SKM-1 (cell line): Measurements from ENCODE around the gene UBE2J2.

Experiments
- DNase-seq: peaks from one replicate; lab custom pipeline; 2025; ENCODE audit not compliant: unreplicated experiment; lab: John Stamatoyannopoulos, UW

Gene UBE2J2

GRCh38 chr1:1296070-1297061 is 22.7 kb upstream of the UBE2J2 start:
- no peak for DNase-seq

DNA sequence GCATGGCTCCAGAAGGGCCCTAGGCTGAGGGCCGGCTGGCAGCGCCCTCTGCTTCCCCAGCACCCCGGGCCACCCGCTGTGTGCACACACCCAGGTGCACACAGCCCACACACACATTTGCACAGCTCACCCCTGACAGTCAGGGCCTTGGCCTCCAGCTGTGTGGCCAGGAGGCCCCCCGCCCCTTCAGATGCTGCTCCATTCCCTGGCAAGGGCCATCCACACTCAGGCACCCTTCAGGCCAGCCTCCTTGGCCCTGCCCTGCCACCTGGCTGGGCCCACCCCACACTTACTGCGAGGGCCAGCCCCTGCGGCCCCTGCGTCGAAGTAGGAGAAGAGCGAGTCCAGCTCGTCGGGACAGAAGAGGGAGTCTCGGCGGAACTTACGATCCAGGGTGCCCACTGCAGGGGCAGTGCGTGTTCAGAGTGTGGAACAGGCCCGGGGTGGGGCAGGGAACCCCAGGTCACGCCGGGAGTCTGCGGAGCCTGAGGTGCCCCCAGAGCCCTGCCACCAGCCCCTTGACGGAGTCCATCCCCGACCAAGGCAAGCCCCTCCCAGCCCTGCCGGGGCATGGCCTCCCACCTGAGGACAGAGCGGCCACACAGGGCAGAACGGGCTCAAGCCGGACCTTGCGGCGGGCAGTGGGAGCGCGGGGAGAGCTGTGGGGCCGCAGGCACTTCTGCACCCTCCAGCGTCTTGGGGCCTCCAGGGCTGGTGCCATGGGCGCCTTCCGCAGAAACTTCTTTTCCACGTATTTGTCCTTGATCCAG is 21.7 kb upstream of the UBE2J2 start:
- no peak for DNase-seq

- DNase-seq = no peak
These were observed 20.7 kb upstream of the UBE2J2 start for GRCh38 chr1:1294250-1294890.

GRCh38 chr1:1293263-1294249 is 19.9 kb upstream of the UBE2J2 start:
- DNase-seq = no peak

DNA sequence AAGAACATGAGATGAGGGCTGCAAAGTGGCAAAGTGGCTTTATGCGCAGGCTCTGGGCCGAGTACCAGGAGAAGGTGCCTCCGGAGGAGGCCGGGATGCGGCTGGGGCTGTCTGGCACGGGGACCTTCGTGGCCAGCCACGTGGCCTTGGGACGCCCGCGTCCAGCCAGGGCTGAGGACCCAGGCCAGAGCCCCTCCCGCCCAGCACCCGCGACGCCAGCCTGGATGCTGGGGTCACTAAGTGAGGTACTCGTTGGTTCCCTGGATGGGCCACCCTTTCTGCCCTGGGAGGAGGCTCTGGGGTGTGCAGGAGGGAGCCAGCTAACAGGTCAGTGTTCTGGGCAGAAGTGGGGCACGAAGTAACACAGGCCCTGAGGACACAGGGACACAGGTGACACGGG is 19.2 kb upstream of the UBE2J2 start:
- no peak for DNase-seq

- no peak for DNase-seq
These were observed 18.8 kb upstream of the UBE2J2 start for GRCh38 chr1:1292442-1292779.

- peak; percentile 23 for DNase-seq
These were observed 18.1 kb upstream of the UBE2J2 start for GRCh38 chr1:1291548-1292441.

- no peak for DNase-seq
These were observed 17.4 kb upstream of the UBE2J2 start for GRCh38 chr1:1291023-1291528.

DNA sequence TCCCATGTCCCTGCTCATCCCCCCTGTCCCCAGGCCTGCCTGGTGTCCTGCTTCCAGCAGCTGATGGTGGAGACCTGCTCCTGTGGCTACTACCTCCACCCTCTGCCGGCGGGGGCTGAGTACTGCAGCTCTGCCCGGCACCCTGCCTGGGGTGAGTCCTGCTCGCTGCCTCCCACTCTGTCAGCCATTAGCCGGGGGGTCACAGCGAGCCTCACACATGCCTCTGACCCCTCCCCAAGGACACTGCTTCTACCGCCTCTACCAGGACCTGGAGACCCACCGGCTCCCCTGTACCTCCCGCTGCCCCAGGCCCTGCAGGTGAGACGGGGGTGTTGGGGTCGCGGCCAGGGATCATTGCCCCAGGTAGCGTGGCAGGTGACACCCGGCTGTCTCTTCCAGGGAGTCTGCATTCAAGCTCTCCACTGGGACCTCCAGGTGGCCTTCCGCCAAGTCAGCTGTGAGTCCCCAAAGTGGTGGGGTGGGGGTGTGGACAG is 16.6 kb upstream of the UBE2J2 start:
- no peak for DNase-seq

- no peak for DNase-seq
These were observed 13.8 kb upstream of the UBE2J2 start for GRCh38 chr1:1287288-1288110.

GRCh38 chr1:1286313-1287261 is 12.9 kb upstream of the UBE2J2 start:
- DNase-seq = no peak

DNA sequence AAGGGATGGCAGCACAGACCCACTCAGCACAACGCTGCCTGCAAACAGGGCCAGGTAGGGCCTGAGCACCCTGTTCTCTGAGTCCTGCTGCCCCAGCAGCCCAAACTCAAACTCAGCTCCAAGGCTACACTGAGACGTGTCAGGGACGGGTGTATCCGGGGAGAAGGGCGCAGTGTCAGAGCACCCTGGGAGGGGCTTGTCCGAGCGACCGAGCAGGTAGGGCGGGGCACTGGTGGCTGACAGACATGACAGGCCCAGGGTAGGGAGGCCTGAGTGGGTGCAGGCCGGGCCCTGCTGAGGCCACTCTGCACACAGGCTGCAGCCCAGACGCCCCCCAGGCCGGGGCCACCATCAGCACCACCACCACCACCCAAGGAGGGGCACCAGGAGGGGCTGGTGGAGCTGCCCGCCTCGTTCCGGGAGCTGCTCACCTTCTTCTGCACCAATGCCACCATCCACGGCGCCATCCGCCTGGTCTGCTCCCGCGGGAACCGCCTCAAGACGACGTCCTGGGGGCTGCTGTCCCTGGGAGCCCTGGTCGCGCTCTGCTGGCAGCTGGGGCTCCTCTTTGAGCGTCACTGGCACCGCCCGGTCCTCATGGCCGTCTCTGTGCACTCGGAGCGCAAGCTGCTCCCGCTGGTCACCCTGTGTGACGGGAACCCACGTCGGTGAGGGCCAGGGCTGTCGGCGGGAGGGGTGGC is 12.1 kb upstream of the UBE2J2 start:
- no peak for DNase-seq

DNA sequence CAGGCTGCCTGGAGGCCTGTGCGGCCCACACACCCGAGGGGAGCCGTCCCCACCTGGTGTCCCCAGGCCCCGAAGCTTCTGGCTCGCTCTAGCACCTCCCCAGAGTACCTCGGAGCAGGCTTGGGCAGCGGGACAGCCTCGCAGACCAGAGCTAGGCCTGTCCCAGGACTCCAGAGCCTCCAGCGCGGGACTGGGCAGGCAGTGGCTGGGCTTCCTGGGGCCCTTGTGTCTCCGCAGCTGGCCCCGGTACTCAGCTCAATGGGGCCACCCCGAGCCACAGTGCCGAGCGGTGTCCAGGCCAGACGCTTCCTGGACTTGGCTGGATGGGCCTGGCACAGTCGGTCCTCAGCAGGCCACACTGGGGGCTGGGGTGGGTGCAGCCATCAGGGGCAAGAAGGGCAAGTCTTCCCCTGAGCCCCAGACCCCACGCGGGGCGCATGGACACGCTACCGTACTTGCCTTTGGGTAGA is 11.5 kb upstream of the UBE2J2 start:
- DNase-seq = no peak

GRCh38 chr1:1284221-1285101 is 10.8 kb upstream of the UBE2J2 start:
- no peak for DNase-seq

DNA sequence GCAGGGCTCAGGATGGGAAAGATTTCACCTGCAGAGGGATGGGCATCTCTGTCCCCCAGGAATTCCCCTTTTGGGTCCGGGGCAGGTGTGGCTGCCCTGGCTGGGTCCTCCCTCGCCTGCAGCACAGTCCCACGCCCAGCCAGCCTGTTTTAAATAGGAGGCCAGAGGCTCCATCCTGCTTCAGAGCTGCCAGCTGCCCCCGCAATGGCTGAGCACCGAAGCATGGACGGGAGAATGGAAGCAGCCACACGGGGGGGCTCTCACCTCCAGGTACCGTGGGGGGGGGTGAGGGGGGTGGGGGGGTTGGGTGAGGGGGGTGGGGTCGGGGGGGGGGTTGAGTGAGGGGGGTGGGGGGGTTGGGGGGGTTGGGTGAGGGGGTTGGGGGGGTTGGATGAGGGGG is 10.2 kb upstream of the UBE2J2 start:
- DNase-seq = no peak
